ENCODE measurements around the gene FANCB. TPM values are rescaled to one million over a fixed set of nuclear protein-coding genes. Genes with fewer than 3 reads are reported as not detected.

The FANCB gene
- total RNA-seq, 4 donors from 2014 or later: 0.68 to 1.9 (median 1.6) TPM; not detected in 1

DNA sequence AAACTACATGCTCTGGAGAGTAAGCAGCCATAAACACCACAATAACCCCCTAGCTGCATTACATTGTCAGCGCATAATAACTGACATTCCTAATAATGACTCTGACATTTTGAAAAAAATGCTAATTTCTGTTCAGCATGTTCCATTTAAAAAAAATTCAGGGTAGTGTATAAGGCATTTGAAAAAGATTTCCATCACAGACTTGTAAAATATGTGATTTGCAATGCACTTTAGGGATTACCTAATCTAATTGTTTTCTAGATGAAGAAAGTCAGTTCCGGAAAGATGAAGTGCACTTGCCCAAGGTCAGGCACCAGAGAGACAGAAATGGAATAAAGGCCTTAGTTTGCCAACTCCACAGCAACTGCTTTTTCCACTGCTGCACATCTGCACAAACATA is 55.3 kb downstream of the FANCB start:
- intact Hi-C loops (cut with DNase I; ENCODE audit: low total_unique reads) (no loop called here), in situ Hi-C loops (cut with MboI; ENCODE audit: low pct_ligation_motif_present in 1 of 4, low pct_unique_long_range_greater_than_20kb in 1 of 4, low sequenced_read_pairs in 3 of 4) (no loop called here)
- no peak for TF ChIP-seq EP300 (IDR thresholded peaks at IDR 0.05; ENCODE audit: low read depth)
- TF ChIP-seq POLR2A (IDR thresholded peaks at IDR 0.05): no peak
- TF ChIP-seq POLR2AphosphoS5 (IDR thresholded peaks at IDR 0.05): no peak
- TF ChIP-seq, protein P1, sequence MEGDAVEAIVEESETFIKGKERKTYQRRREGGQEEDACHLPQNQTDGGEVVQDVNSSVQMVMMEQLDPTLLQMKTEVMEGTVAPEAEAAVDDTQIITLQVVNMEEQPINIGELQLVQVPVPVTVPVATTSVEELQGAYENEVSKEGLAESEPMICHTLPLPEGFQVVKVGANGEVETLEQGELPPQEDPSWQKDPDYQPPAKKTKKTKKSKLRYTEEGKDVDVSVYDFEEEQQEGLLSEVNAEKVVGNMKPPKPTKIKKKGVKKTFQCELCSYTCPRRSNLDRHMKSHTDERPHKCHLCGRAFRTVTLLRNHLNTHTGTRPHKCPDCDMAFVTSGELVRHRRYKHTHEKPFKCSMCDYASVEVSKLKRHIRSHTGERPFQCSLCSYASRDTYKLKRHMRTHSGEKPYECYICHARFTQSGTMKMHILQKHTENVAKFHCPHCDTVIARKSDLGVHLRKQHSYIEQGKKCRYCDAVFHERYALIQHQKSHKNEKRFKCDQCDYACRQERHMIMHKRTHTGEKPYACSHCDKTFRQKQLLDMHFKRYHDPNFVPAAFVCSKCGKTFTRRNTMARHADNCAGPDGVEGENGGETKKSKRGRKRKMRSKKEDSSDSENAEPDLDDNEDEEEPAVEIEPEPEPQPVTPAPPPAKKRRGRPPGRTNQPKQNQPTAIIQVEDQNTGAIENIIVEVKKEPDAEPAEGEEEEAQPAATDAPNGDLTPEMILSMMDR (IDR thresholded peaks at IDR 0.05): no peak
- H3K36me3 ChIP-seq: no peaks in the 10 kb centered on the region
- WGBS, 2 donors (ENCODE audit: low coverage in 1 of 2): 90 to 91% methylated on average over 2 of the region's 2 CpGs
- DNase-seq: no peak
- H3K27me3 ChIP-seq: no peaks in the 10 kb centered on the region
- H3K9me3 ChIP-seq: no peaks in the 10 kb centered on the region
- H3K27ac ChIP-seq: no peak overlapping the region
- no peaks in the 10 kb centered on the region for H3K4me1 ChIP-seq
- no peak overlapping the region for H3K4me3 ChIP-seq

DNA sequence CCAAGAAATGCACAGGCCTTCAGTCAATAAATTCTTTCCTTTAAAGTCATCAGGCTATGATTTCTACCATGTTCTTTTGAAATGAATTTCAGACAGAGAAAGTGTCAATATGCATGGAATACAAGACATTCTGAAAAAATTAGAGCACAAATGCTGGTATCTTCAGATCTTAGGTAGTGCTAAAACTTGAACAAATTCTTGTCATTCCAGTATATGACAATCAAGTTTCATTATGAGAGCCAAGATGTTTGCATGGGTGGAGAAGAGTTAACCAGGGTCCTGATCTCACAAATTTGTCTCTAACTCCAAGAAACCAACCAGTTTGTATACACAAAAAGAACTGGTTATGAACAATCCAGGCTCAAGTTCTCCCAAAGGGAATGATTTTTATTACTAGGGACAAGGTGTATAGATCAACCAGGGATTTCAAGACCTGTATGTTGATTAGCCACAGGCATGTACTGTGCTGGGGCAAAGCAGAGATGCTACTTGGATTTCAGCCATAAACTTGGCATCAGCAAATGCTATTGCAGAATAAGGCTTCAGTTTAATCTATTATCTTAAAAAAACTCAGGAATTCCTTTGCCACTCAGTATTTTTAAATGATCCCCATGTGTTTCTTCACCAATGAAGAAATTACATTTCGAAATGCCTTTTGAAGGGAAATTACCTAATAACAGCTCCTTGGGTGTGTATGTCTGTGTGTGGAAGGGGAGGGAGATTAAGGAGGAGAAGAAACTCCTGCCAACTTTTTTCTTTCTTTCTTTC is 69.7 kb downstream of the FANCB start:
- H3K4me3 ChIP-seq: no peak overlapping the region
- TF ChIP-seq POLR2AphosphoS5 (IDR thresholded peaks at IDR 0.05): no peak
- TF ChIP-seq EP300 (IDR thresholded peaks at IDR 0.05; ENCODE audit: low read depth): no peak
- no peak for TF ChIP-seq POLR2A (IDR thresholded peaks at IDR 0.05)
- TF ChIP-seq, protein P1 (IDR thresholded peaks at IDR 0.05): no peak

DNA sequence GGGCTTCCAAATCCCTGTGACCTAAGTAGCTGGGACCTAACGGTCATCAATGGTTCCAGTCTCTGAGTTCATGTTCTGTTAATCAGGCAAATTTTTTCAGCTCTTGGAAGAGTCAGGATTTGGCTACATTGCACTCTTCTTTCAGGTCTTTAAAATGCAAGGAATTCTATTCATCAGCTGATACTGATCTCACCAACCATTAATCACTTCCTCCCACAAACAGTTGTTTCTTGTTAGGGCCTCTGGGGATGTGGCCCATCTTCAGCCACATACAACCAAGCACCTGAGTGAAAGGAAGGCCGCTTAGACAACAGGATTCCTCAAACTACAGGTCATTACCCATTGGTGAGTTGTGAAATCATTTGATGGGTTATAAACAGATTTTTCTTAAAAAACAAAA is 71.7 kb downstream of the FANCB start:
- no peak for TF ChIP-seq POLR2A (IDR thresholded peaks at IDR 0.05)
- TF ChIP-seq POLR2AphosphoS5 (IDR thresholded peaks at IDR 0.05): no peak
- TF ChIP-seq, protein P1 (IDR thresholded peaks at IDR 0.05): no peak
- TF ChIP-seq EP300 (IDR thresholded peaks at IDR 0.05; ENCODE audit: low read depth): no peak
- H3K27me3 ChIP-seq: no peaks in the 10 kb centered on the region
- no peaks in the 10 kb centered on the region for H3K9me3 ChIP-seq
- no peak for DNase-seq
- intact Hi-C loops (cut with DNase I; ENCODE audit: low total_unique reads) (no loop called here), in situ Hi-C loops (cut with MboI; ENCODE audit: low pct_ligation_motif_present in 1 of 4, low pct_unique_long_range_greater_than_20kb in 1 of 4, low sequenced_read_pairs in 3 of 4) (no loop called here)
- H3K4me3 ChIP-seq: no peak overlapping the region
- H3K36me3 ChIP-seq: no peaks in the 10 kb centered on the region
- no peaks in the 10 kb centered on the region for H3K4me1 ChIP-seq
- no peak overlapping the region for H3K27ac ChIP-seq
- 78% methylated on average over 2 of the region's 2 CpGs; no CpG with 5 or more reads in 1 of the 2 donors for WGBS, 2 donors (ENCODE audit: low coverage in 1 of 2)

More for the DNA sequence above, 69.7 kb downstream of the FANCB start:
- DNase-seq: no peak
- Histone ChIP-seq H3K27me3 (no peaks in the 10 kb centered on the region), H3K27ac (no peak overlapping the region), H3K36me3 (no peaks in the 10 kb centered on the region), H3K9me3 (no peaks in the 10 kb centered on the region), H3K4me1 (no peaks in the 10 kb centered on the region)
- in situ Hi-C loops (cut with MboI; ENCODE audit: low pct_ligation_motif_present in 1 of 4, low pct_unique_long_range_greater_than_20kb in 1 of 4, low sequenced_read_pairs in 3 of 4): no loop called here
- 68% methylated on average over 1 of the region's 1 CpG; no CpG with 5 or more reads in 1 of the 2 donors for WGBS, 2 donors (ENCODE audit: low coverage in 1 of 2)
- intact Hi-C loops (cut with DNase I; ENCODE audit: low total_unique reads): no loop called here

DNA sequence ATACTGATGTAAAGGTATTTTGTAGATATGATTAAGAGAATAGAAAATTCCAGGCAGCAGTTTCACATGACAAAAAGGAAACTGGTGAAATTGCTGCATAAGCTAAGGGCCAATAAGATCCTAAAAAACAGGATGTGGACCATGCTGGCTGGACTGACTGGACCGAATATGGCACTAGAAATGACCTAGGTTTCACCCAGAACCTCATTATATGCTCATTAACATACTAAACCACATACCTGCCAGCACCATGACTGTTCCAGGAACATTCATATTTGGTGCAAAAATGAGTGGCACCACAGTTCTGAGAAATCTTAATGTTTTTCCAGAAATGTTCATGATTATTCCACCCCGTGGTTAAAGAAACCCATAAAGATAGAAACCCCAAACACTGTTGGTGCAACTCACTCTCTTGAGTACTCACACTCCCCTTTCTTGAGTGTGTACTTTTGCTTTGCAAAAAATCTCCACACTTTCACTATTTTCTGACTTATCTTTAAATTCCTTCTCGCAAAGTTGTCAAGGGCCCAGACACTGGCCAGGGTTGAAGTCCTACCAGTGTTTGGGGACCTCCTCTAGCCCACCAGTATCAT is 74.0 kb downstream of the FANCB start:
- Histone ChIP-seq H3K27ac (no peak overlapping the region), H3K9me3 (no peaks in the 10 kb centered on the region), H3K4me1 (no peaks in the 10 kb centered on the region), H3K4me3 (no peak overlapping the region), H3K27me3 (no peaks in the 10 kb centered on the region), H3K36me3 (no peaks in the 10 kb centered on the region)
- TF ChIP-seq, protein P1 (IDR thresholded peaks at IDR 0.05): no peak
- TF ChIP-seq POLR2A (IDR thresholded peaks at IDR 0.05) (no peak), POLR2AphosphoS5 (IDR thresholded peaks at IDR 0.05) (no peak), EP300 (IDR thresholded peaks at IDR 0.05; ENCODE audit: low read depth) (no peak)
- DNase-seq: no peak
- intact Hi-C loops (cut with DNase I; ENCODE audit: low total_unique reads): no loop called here
- WGBS, 2 donors (ENCODE audit: low coverage in 1 of 2): 68 to 83% methylated on average over 1 to 3 of the region's 3 CpGs
- in situ Hi-C loops (cut with MboI; ENCODE audit: low pct_ligation_motif_present in 1 of 4, low pct_unique_long_range_greater_than_20kb in 1 of 4, low sequenced_read_pairs in 3 of 4): no loop called here

Other genes with a start within 250 kb of the FANCB start
- gene MOSPD2, start 352 bp upstream of the FANCB start, total RNA-seq: 10 to 100 TPM; 10.8 to 21.4 (median 17.4) TPM